Measurements from ENCODE around the gene SCUBE1. TPM values are rescaled to one million over a fixed set of nuclear protein-coding genes. Genes with fewer than 3 reads are reported as not detected.

SCUBE1 gene
- total and polyA plus RNA-seq, 2 experiments from 2014 or later: not detected

GRCh38 chr22:43162412-43163150, 180.6 kb downstream of the SCUBE1 start:
- H3K79me2 ChIP-seq (ENCODE audit: insufficient read depth): peaks cover 27% of the 10 kb centered on the region
- H4K20me1 ChIP-seq (ENCODE audit: insufficient read depth): no peaks in the 10 kb centered on the region; the same call in 1 of the 2 replicates
- no peaks in the 10 kb centered on the region for H3K9me2 ChIP-seq (ENCODE audit: insufficient read depth)
- H3K4me1 ChIP-seq (ENCODE audit: insufficient read depth): peaks cover 6% of the 10 kb centered on the region; the same call in 1 of the 2 replicates
- TF ChIP-seq EZH2phosphoT487 (IDR thresholded peaks at IDR 0.05; ENCODE audit: insufficient read depth, low read depth) (no peak), EZH2 (IDR thresholded peaks at IDR 0.05; ENCODE audit: insufficient read depth, poor library complexity, severe bottlenecking) (no peak)
- H3K27me3 ChIP-seq (replicated peaks; ENCODE audit: insufficient read depth): no peaks in the 10 kb centered on the region
- H3K9ac ChIP-seq: no peak overlapping the region
- H3K4me3 ChIP-seq: no peak overlapping the region
- DNase-seq: no peak
- peaks cover 17% of the 10 kb centered on the region; the same call in 1 of the 2 replicates for H3K36me3 ChIP-seq (ENCODE audit: low read depth)
- no peak overlapping the region for H3K4me2 ChIP-seq (ENCODE audit: unreplicated experiment)
- H3F3A ChIP-seq (ENCODE audit: insufficient read depth): peaks cover 6% of the 10 kb centered on the region; the same call in 1 of the 2 replicates
- no peaks in the 10 kb centered on the region for H3K9me3 ChIP-seq (ENCODE audit: low read depth)
- no peak overlapping the region for H2AFZ ChIP-seq
- in situ Hi-C loops (cut with MboI): no loop called here
- H3K27ac ChIP-seq: no peak overlapping the region
- 96 to 97% methylated on average over 23 to 24 of the region's 24 CpGs for WGBS, 2 experiments (ENCODE audit: low coverage in 1 of 2, low lambda C conversion rate in 2 of 2, missing lambda C conversion rate in 2 of 2)

- in situ Hi-C loops (cut with MboI): no loop called here
- H3K27me3 ChIP-seq (replicated peaks; ENCODE audit: insufficient read depth): no peaks in the 10 kb centered on the region
- peaks cover 6% of the 10 kb centered on the region; the same call in 1 of the 2 replicates for H3F3A ChIP-seq (ENCODE audit: insufficient read depth)
- H3K9me3 ChIP-seq (ENCODE audit: low read depth): no peaks in the 10 kb centered on the region
- H3K36me3 ChIP-seq (ENCODE audit: low read depth): peaks cover 17% of the 10 kb centered on the region; the same call in 1 of the 2 replicates
- H3K9ac ChIP-seq: no peak overlapping the region
- H3K4me3 ChIP-seq: no peak overlapping the region
- peaks cover 45% of the 10 kb centered on the region for H3K79me2 ChIP-seq (ENCODE audit: insufficient read depth)
- DNase-seq: no peak
- H3K9me2 ChIP-seq (ENCODE audit: insufficient read depth): no peaks in the 10 kb centered on the region
- H2AFZ ChIP-seq: no peak overlapping the region
- no peak overlapping the region for H3K4me2 ChIP-seq (ENCODE audit: unreplicated experiment)
- H4K20me1 ChIP-seq (ENCODE audit: insufficient read depth): peaks cover 5% of the 10 kb centered on the region; the same call in 1 of the 2 replicates
- no peak overlapping the region for H3K27ac ChIP-seq
- 98 to 99% methylated on average over 8 of the region's 8 CpGs for WGBS, 2 experiments (ENCODE audit: low coverage in 1 of 2, low lambda C conversion rate in 2 of 2, missing lambda C conversion rate in 2 of 2)
- H3K4me1 ChIP-seq (ENCODE audit: insufficient read depth): peaks cover 9% of the 10 kb centered on the region; the same call in 1 of the 2 replicates
- TF ChIP-seq EZH2 (IDR thresholded peaks at IDR 0.05; ENCODE audit: insufficient read depth, poor library complexity, severe bottlenecking): no peak
- no peak for TF ChIP-seq EZH2phosphoT487 (IDR thresholded peaks at IDR 0.05; ENCODE audit: insufficient read depth, low read depth)
Observed at GRCh38 chr22:43160497-43161126, 182.6 kb downstream of the SCUBE1 start.

GRCh38 chr22:43159484-43160178, 183.5 kb downstream of the SCUBE1 start:
- Histone ChIP-seq H3K4me3 (no peak overlapping the region), H4K20me1 (ENCODE audit: insufficient read depth) (peaks cover 5% of the 10 kb centered on the region; the same call in 1 of the 2 replicates), H3F3A (ENCODE audit: insufficient read depth) (peaks cover 6% of the 10 kb centered on the region; the same call in 1 of the 2 replicates), H2AFZ (no peak overlapping the region), H3K27ac (no peak overlapping the region), H3K9me3 (ENCODE audit: low read depth) (no peaks in the 10 kb centered on the region), H3K4me2 (ENCODE audit: unreplicated experiment) (no peak overlapping the region), H3K4me1 (ENCODE audit: insufficient read depth) (peaks cover 12% of the 10 kb centered on the region; the same call in 1 of the 2 replicates), H3K36me3 (ENCODE audit: low read depth) (peaks cover 17% of the 10 kb centered on the region; the same call in 1 of the 2 replicates), H3K27me3 (replicated peaks; ENCODE audit: insufficient read depth) (no peaks in the 10 kb centered on the region), H3K79me2 (ENCODE audit: insufficient read depth) (peaks cover 54% of the 10 kb centered on the region), H3K9ac (no peak overlapping the region), H3K9me2 (ENCODE audit: insufficient read depth) (no peaks in the 10 kb centered on the region)
- TF ChIP-seq EZH2 (IDR thresholded peaks at IDR 0.05; ENCODE audit: insufficient read depth, poor library complexity, severe bottlenecking): no peak
- WGBS, 2 experiments (ENCODE audit: low coverage in 1 of 2, low lambda C conversion rate in 2 of 2, missing lambda C conversion rate in 2 of 2): 62 to 67% methylated on average over 16 to 17 of the region's 18 CpGs
- in situ Hi-C loops (cut with MboI): no loop called here
- DNase-seq: peak; percentile 52

GRCh38 chr22:43158778-43159483, 184.2 kb downstream of the SCUBE1 start:
- peaks cover 17% of the 10 kb centered on the region; the same call in 1 of the 2 replicates for H3K36me3 ChIP-seq (ENCODE audit: low read depth)
- H3K4me1 ChIP-seq (ENCODE audit: insufficient read depth): peaks cover 18% of the 10 kb centered on the region; the same call in 1 of the 2 replicates
- no peaks in the 10 kb centered on the region for H3K9me2 ChIP-seq (ENCODE audit: insufficient read depth)
- H3K9me3 ChIP-seq (ENCODE audit: low read depth): no peaks in the 10 kb centered on the region
- H3K4me3 ChIP-seq: no peak overlapping the region
- no peak overlapping the region for H3K9ac ChIP-seq
- in situ Hi-C loops (cut with MboI): no loop called here
- no peak for DNase-seq
- peaks cover 6% of the 10 kb centered on the region; the same call in 1 of the 2 replicates for H3F3A ChIP-seq (ENCODE audit: insufficient read depth)
- H3K4me2 ChIP-seq (ENCODE audit: unreplicated experiment): no peak overlapping the region
- no peaks in the 10 kb centered on the region for H3K27me3 ChIP-seq (replicated peaks; ENCODE audit: insufficient read depth)
- peaks cover 61% of the 10 kb centered on the region for H3K79me2 ChIP-seq (ENCODE audit: insufficient read depth)
- TF ChIP-seq EZH2 (IDR thresholded peaks at IDR 0.05; ENCODE audit: insufficient read depth, poor library complexity, severe bottlenecking): no peak
- TF ChIP-seq EZH2phosphoT487 (IDR thresholded peaks at IDR 0.05; ENCODE audit: insufficient read depth, low read depth): no peak
- H2AFZ ChIP-seq: no peak overlapping the region
- WGBS, 2 experiments (ENCODE audit: low coverage in 1 of 2, low lambda C conversion rate in 2 of 2, missing lambda C conversion rate in 2 of 2): 90 to 93% methylated on average over 22 to 24 of the region's 24 CpGs
- no peak overlapping the region for H3K27ac ChIP-seq
- peaks cover 5% of the 10 kb centered on the region; the same call in 1 of the 2 replicates for H4K20me1 ChIP-seq (ENCODE audit: insufficient read depth)

All from GM23248 (cell line).